Heart left ventricle (tissue), 13 donors: Measurements from ENCODE around the gene CDH12.

Experiments used
- POLR2A ChIP-seq, 2 donors: fragments of 450-650 bp; IDR thresholded peaks; one replicate each; pipeline ENCODE4 v1.6.1; 2017; ENCODE audit warnings: antibody characterized with exemption in 2 of 2, mild to moderate bottlenecking in 2 of 2, moderate library complexity in 2 of 2
- TF ChIP-seq, protein P1 (sequence below), 12 donors: fragments of 200-600 bp; sonication (generic) in 4 of 12; IDR thresholded peaks; one replicate each; pipeline versions ENCODE4 v1.5.0 to v1.8.0; 2018 to 2022; ENCODE audit warnings: antibody characterized with exemption in 12 of 12, mild to moderate bottlenecking in 5 of 12
- donor health status: ischemic (EF 13 %, LVEDD 7.1; RV severe dilation, severe dysfunction).
- donor health status: DM: no; HTN: yes; CAD: no.
- donor health status: DM: no; HTN: no; CAD: no.
- donor health status: ischemic (EF 25% LVEDD 6.9; RV normal size, moderate dysfunction).
- donor health status: ischemic (EF 25% LVEDD 5.7; RV mildly dilated, moderate dysfunction).
- donor health status: ischemic (EF 35%, LVEDD 5.7; RV mildly dilated, moderate dysfunction).
- donor health status: nonischemic (EF 11% LVEDD 7.7; RV severe dilation, severe dysfunction).
- donor health status: DM: yes; HTN: yes; CAD: no.
- donor health status: PGD.
- donor health status: ischemic (EF 29% LVEDD 5.4; RV normal size, mild dysfunction).
- donor health status: nonischemic (EF 23%, LVEDD 6.1; RV moderate dilation, normal function).

DNA sequence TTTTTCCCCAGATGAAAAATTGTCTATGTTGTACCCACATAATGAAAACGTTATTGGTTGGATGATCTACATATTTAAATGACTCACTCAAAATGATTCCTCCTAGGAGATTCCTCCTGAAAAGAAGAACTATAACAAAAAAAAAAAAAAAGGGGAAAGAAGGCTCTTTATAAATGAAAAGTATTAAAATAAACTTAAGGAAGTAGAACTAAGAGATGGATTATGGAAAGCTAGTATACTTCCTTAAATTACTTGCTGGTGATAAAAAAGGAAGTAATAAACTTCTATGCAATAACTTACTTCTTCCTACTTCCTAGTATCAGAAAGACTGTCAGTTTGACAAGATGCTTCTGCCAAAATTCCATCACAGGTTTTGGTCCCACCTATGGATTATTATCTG is 1087.7 kb downstream of the CDH12 start:
- TF ChIP-seq POLR2A (IDR thresholded peaks at IDR 0.05), result no peak
- TF ChIP-seq, protein P1, sequence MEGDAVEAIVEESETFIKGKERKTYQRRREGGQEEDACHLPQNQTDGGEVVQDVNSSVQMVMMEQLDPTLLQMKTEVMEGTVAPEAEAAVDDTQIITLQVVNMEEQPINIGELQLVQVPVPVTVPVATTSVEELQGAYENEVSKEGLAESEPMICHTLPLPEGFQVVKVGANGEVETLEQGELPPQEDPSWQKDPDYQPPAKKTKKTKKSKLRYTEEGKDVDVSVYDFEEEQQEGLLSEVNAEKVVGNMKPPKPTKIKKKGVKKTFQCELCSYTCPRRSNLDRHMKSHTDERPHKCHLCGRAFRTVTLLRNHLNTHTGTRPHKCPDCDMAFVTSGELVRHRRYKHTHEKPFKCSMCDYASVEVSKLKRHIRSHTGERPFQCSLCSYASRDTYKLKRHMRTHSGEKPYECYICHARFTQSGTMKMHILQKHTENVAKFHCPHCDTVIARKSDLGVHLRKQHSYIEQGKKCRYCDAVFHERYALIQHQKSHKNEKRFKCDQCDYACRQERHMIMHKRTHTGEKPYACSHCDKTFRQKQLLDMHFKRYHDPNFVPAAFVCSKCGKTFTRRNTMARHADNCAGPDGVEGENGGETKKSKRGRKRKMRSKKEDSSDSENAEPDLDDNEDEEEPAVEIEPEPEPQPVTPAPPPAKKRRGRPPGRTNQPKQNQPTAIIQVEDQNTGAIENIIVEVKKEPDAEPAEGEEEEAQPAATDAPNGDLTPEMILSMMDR (IDR thresholded peaks at IDR 0.05), result no peak
